A673 (cell line): ENCODE measurements around the gene HOXB9.

Experiments
- CTCF ChIP-seq: fragments of 300-800, 200-600 bp; sonication (generic); conservative IDR thresholded peaks from 2 replicates; pipeline ENCODE4 v1.5.1; 2017; ENCODE audit warnings: low read depth, mild to moderate bottlenecking, antibody characterized with exemption, low read length, moderate library complexity, mixed read lengths
- EZH2 ChIP-seq: fragments of 200-600 bp; sonication (generic); IDR thresholded peaks from 2 replicates; pipeline ENCODE4 v1.6.1; 2017; ENCODE audit warnings: borderline replicate concordance, low read depth, mild to moderate bottlenecking, mixed read lengths, antibody characterized with exemption, low read length; ENCODE audit not compliant: poor library complexity, severe bottlenecking

- no peak for TF ChIP-seq CTCF
- no peak for TF ChIP-seq EZH2
These were observed 35.5 kb downstream of the HOXB9 start for GRCh38 chr17:48590607-48591161.
